ENCODE results near the gene NVL.

DNA sequence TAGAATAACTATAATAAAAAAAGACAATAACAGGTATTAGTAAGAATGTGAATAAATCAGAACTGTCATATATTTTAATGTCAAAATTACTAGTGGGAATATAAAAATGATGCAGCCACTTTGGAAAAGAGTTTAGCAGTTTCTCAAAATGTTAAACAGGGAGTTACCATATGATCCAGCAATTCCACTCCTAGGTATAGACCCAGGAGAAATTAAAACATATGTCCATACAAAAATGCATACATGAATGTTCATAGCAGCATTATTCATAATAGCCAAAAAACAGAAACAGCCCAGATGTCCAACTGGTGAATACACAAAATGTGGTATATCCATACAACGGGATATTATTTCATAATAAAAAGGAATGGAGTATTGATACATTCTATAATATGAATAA, 71.6 kb downstream of the NVL start:
- TF ChIP-seq IRF2 (CRISPR knock-in tag; IDR thresholded peaks at IDR 0.05; ENCODE audit: borderline replicate concordance, low read depth) (no peak), ZNF263 (CRISPR knock-in tag; IDR thresholded peaks at IDR 0.05; ENCODE audit: low read depth) (no peak), KAT7 (CRISPR knock-in tag; IDR thresholded peaks at IDR 0.05; ENCODE audit: borderline replicate concordance) (no peak), ELF4 (CRISPR knock-in tag; IDR thresholded peaks at IDR 0.05; ENCODE audit: low read depth) (no peak)
- TF ChIP-seq, protein P1, sequence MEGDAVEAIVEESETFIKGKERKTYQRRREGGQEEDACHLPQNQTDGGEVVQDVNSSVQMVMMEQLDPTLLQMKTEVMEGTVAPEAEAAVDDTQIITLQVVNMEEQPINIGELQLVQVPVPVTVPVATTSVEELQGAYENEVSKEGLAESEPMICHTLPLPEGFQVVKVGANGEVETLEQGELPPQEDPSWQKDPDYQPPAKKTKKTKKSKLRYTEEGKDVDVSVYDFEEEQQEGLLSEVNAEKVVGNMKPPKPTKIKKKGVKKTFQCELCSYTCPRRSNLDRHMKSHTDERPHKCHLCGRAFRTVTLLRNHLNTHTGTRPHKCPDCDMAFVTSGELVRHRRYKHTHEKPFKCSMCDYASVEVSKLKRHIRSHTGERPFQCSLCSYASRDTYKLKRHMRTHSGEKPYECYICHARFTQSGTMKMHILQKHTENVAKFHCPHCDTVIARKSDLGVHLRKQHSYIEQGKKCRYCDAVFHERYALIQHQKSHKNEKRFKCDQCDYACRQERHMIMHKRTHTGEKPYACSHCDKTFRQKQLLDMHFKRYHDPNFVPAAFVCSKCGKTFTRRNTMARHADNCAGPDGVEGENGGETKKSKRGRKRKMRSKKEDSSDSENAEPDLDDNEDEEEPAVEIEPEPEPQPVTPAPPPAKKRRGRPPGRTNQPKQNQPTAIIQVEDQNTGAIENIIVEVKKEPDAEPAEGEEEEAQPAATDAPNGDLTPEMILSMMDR (IDR thresholded peaks at IDR 0.05), result no peak

Measured in WTC11 (cell line).